SU-DHL-6 (cell line): Measurements from ENCODE around the gene CHD3.

Source experiments
- EZH2phosphoT487 ChIP-seq: fragments of 200-600 bp; sonication (generic), shearing (Covaris generic); conservative IDR thresholded peaks from 2 replicates; pipeline ENCODE4 v1.6.1; 2018; ENCODE audit warnings: mild to moderate bottlenecking, antibody characterized with exemption, low read length, moderate library complexity, mixed read lengths
- TF ChIP-seq, protein P1 (sequence below): fragments of 200-600 bp; sonication (generic); IDR thresholded peaks from one replicate; pipeline ENCODE4 v1.5.1; 2017; ENCODE audit warnings: antibody characterized with exemption, mild to moderate bottlenecking, low read length, moderate library complexity; ENCODE audit not compliant: insufficient read depth, poor library complexity, severe bottlenecking

GRCh38 chr17:7916385-7916682, 27.7 kb downstream of the CHD3 start:
- TF ChIP-seq, protein P1, sequence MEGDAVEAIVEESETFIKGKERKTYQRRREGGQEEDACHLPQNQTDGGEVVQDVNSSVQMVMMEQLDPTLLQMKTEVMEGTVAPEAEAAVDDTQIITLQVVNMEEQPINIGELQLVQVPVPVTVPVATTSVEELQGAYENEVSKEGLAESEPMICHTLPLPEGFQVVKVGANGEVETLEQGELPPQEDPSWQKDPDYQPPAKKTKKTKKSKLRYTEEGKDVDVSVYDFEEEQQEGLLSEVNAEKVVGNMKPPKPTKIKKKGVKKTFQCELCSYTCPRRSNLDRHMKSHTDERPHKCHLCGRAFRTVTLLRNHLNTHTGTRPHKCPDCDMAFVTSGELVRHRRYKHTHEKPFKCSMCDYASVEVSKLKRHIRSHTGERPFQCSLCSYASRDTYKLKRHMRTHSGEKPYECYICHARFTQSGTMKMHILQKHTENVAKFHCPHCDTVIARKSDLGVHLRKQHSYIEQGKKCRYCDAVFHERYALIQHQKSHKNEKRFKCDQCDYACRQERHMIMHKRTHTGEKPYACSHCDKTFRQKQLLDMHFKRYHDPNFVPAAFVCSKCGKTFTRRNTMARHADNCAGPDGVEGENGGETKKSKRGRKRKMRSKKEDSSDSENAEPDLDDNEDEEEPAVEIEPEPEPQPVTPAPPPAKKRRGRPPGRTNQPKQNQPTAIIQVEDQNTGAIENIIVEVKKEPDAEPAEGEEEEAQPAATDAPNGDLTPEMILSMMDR = no peak
- no peak for TF ChIP-seq EZH2phosphoT487
